Smooth muscle cell of the brain vasculature (primary cell): ENCODE measurements around the gene SERPIND1.
"Not testable (repeated sequence)": the region's sequence is repeated elsewhere in the genome, so short reads cannot be mapped to it uniquely, and the experiment has no call there.

Experiments used
- DNase-seq: peaks from one replicate; pipeline ENCODE4 v3.0.0-alpha.2; 2012; ENCODE audit warnings: low read depth, low spot score

The SERPIND1 gene

GRCh38 chr22:20814221-20814808 lies 40.4 kb downstream of the SERPIND1 start:
- DNase-seq: no peak

DNA sequence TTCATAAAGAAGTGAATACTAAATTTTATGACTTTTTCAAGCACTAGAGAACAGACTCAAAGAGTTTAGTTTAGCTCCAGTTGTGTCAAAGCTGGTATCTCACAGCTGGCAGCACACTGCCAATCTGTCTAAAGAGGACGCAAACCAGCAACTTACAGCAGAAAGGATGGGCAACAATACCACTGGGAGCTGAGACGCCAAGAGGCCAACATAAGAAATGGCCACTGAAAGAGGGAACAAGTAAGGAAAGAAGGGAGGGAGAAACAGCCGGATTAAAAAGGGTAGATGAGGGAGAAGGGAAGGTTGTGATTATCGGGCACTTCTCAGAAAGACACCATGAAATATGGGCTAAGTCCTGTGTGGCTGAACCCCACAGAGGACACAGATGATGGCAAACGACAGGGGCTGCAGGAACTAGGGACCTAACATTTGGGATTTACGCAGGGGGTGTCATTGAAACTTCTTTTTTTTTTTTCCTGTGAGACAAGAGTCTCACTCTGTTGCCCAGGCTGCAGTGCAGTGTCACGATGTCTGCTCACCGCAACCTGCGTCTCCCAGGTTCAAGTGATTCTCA lies 41.7 kb downstream of the SERPIND1 start:
- no peak for DNase-seq

- no peak for DNase-seq
Measured at GRCh38 chr22:20816559-20816958, 42.6 kb downstream of the SERPIND1 start.

GRCh38 chr22:20818471-20818870 lies 44.6 kb downstream of the SERPIND1 start:
- DNase-seq: no peak

DNA sequence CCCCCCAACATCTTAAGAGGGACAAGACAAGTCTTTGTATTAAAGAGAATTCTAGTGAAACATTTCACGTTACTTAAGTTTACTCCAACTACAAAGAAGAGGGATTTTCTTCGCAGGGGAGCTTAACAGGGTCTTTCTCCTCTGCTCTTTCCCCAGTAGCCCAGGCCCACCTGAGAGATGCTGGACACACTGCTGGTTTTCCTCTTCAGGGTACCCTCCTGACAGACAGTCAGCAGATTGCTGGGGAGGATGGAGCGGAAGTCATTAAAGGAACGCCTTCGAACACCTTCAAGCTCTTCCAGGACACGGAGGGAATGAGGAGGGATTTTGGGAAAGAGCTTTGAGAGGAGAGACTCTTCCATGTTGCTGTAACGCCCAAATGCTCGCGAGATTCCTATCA lies 45.6 kb downstream of the SERPIND1 start:
- no peak for DNase-seq

DNA sequence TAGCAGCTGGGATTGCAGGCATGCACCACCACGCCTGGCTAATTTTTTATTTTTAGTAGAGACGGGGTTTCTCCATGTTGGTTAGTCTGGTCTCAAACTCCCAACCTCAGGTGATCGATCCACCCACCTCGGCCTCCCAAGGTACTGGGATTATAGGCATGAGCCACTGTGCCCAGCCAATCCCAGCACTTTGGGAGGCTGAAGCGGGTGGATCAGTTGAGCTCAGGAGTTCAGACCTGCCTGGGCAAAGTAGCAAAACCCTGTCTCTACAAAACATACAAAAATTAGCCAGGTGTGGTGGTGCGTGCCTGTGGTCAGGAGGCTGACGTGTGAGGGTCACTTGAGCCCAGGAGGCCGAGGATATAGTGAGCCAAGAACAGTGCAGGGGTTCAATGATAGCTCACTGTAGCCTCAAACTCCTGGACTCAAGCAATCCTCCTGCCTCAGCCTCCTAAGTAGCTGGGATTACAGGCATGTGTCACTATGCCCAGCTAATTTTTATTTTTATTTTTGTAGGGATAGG lies 47.9 kb downstream of the SERPIND1 start:
- not testable (repeated sequence) for DNase-seq

DNA sequence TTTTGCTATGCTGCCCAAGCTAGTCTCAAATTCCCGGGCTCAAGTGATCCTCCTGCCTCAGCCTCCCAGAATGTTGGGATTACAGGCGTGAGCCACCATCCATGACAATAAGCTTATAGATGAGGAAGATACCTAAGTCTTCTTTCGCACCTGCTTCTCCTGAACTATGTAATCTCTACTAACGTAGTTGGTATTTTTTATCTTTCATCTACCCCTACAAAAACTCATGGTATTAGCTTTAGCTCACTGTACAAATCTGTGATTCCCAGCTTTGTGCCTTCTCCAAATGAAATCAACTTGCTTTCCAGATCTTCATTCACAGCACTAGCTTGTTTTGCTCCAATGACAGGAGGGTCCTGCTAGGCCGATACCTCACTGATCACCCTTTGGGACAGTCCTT lies 48.3 kb downstream of the SERPIND1 start:
- DNase-seq: no peak

- no peak for DNase-seq
Measured at GRCh38 chr22:20823264-20823663, 49.4 kb downstream of the SERPIND1 start.

DNA sequence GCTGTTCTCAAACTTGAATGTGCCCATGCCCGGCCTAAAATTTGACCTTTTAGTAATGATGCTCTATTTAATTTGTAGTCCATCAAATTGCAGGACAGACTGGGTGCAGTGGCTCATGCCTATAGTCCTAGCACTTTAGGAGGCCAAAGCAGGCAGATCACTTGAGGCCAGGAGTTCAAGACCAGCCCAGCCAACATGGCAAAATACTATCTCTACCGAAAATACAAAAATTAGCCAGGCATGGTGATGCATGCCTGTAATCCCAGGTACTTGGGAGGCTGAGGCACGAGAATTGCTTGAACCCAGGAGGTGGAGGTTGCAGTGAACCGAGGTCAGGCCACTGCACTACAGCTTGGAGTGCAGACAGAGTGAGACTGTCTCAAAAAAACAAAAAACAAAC lies 51.3 kb downstream of the SERPIND1 start:
- not testable (repeated sequence) for DNase-seq

DNA sequence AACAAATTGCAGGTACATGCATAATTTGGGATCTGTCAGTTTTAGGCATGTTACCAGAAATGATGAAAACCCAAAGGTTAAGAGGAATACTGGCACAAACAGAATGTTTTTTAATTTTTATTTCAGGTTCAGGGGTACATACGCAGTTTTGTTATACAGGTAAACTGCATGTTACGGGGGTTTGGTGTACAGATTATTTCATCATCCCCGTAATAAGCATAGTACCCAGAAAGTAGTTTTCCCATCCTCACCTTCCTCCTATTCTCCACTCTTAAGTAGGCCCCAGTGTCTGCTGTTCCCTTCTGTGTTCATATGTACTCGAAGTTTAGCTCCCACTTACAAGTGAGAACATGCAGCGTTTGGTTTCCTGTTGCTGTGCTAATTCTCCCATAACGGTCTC lies 51.7 kb downstream of the SERPIND1 start:
- DNase-seq: no peak

DNA sequence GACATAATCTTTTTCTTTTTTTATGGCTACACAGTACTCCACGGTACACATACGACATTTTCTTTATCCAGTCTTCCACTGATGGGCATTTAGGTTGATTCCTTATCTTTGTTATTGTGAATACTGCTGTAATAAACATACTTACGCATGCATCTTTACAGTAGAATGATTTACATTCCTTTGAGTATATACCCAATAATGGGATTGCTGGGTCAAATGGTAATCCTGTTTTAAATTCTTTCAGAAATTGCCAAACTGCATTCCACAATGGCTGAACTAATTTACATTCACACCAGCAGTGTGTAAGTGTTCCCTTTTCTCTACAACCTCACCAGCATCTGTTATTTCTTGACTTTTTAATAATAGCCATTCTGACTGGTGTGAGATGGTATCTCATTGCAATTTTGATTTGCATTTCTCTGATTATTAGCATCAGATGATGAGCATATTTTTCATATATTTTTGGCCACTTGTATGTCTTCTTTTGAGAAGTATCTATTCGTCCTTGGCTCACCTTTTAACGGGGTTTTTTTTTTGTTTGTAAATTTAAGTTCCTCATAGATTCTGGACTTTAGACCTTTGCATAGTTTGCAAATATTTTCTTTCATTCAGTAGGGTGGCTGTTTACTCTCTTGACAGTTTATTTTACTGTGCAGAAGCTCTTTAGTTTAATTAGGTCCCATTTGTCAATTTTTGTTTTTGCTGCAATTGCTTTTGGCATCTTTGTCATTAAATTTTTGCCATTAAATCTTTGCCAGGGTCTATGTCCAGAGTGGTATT lies 52.6 kb downstream of the SERPIND1 start:
- not testable (repeated sequence) for DNase-seq

DNA sequence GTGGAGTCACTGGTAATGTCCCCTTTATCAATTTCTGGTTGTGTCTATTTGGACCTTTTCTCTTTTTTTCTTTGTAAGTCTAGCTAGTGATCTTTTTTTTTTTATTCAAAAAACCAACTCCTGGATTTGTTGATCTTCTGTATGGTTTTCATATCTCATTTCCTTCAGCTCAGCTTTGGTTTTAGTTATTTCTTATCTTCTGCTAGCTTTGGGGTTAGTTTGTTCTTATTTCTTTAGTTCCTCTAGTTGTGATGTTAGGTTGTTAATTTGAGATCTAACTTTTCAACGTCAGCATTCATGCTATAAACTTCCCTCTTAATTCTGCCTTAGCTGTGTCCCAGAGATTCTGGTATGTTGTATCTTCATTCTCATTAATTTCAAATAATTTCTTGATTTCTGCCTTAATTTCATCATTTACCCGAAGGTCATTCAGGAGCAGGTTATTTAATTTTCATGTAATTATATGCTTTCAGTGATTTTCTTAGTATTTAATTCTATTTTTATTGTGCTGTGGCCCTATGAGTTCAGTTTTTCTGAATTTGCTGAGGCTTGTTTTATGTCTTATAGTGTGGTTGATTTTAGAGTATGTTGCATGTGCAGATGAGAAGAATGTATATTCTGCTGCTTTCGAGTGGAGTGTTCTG lies 55.7 kb downstream of the SERPIND1 start:
- DNase-seq: no peak

GRCh38 chr22:20833225-20833665 lies 59.3 kb downstream of the SERPIND1 start:
- no peak for DNase-seq

DNA sequence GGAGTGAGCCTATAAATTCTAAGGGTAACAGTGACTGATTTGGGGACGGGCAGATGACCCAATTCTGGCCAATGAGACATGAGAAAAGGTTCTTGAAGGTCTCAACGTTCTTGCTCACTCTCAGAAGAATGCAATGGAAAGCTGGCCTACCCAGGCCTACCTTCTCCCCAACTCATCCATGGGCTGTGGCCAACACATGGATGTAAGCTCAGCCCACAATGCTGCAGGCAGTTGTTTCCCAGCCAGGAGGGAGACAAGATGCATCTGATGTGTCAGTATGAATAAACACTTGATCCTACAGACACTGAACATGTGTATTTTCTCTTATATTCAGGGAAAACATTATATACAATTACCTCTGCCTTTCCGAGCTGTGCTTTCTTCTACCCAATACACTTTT lies 60.3 kb downstream of the SERPIND1 start:
- no peak for DNase-seq

GRCh38 chr22:20834725-20835124 lies 60.8 kb downstream of the SERPIND1 start:
- no peak for DNase-seq
